Measurements from ENCODE around the gene CELF5. TPM values are rescaled to one million over a fixed set of nuclear protein-coding genes. Genes with fewer than 3 reads are reported as not detected.
"Not testable (repeated sequence)": the region's sequence is repeated elsewhere in the genome, so short reads cannot be mapped to it uniquely, and the experiment has no call there.

Gene CELF5
- total and polyA plus RNA-seq, 9 of the 15 experiments (the other 6 are each of a cell fraction or from before 2014, with no cell fraction given), result 0.01 to 0.56 (median 0.22) TPM

DNA sequence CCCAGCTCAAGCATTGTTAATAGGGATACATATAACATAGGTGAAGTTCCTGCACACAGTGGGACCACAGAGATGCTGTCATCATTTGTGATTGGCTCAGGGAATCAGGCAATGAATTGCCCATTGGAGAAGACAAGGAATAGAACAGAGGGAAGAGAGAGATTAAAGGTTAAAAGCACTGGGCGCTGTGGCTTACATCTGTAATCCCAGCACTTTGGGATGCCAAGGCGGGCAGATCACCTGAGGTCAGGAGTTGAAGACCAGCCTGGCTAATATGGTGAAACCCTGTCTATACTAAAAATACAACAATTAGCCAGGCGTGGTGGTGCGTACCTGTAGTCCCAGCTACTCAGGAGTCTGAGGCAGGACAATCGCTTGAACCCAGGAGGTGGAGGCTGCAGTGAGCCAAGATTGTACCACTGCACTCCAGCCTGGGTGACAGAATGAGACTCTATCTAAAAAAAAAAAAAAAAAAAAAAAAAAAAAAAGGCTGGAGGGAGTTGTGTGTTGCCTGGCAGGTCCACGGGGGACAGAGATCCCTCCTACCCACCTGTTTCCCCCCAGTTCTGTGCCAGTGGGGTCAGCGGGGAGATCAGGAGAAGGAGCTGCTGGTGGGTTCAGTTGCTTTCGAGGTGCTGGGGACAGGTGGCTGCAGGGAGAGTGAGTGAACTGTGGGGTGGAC, 110.4 kb downstream of the CELF5 start:
- not testable (repeated sequence) for FAIRE-seq

DNA sequence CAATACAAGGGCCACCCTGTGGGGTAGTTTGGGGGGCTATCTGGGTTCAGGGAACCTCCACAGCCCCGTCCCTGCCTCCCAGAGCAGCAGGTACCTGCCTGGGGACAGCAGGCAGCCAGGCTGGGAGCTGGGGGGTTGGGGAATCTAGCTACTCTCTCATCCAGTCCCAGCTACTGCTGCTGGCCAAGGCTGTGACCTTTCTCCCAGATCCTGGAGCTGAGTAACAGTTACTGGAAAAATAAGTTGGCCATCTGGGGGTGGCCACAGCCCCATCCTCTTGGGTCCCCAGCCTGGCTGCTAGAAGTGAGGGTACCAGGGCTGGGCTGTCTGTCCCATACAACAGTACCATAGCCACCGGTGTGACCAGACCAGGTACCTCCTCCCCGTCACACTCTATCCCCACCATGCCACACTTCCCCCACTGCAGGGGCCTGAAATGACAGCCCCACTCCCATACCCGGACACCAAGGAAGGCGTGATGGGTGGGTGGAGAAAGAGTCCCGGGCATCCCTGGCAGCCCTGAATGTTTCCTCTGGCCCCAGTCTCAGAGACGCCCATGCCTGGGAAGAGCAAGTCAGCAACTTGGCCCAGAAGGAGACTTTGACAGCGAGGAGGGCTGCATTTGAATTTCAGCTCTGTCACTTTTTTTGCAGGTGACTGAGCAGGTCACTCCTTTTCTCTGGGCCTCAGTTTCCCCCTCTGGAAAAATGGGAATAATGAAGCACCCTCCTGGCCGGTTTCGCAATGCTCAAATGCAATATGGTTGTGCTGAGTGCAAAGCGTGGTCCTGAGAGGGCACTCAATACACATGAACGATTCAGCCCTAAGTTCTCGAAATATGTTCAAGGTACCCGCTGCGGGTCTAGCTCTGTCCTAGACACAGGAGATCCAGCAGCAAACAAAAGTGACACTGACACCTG, 111.2 kb downstream of the CELF5 start:
- ATAC-seq (peak; percentile 25; the same call in 2 of the 3 replicates), FAIRE-seq (peak; percentile 73), DNase-seq (ENCODE audit: extremely low read depth in 1 of 4, low spot score in 3 of 4) (no peak)
- no peaks in the 10 kb centered on the region for H3K9me1 ChIP-seq (ENCODE audit: control insufficient read depth, insufficient read depth, low read length)
- intact Hi-C loops (cut with micrococcal nuclease) (no loop called here), in situ Hi-C loops (cut with MboI) (no loop called here)
- no peaks in the 10 kb centered on the region for H3K36me3 ChIP-seq (ENCODE audit: control insufficient read depth, insufficient read depth, low read length)
- H3K9ac ChIP-seq (ENCODE audit: insufficient read depth in 1 of 2, low read depth in 2 of 2, low read length in 2 of 2), result peak overlapping the region in 1 of 2 experiments; percentile 58; a peak in 2 of 4 replicates
- H2AFZ ChIP-seq (ENCODE audit: low read depth, low read length), result no peak overlapping the region
- no peak overlapping the region for H3K4me3 ChIP-seq
- 7% methylated on average over 15 of the region's 15 CpGs for WGBS (ENCODE audit: insufficient coverage, low coverage, missing lambda C conversion rate)
- H4K20me1 ChIP-seq (replicated peaks; ENCODE audit: control insufficient read depth, insufficient read depth, low read length), result peaks cover 4% of the 10 kb centered on the region; the same call in 1 of the 2 replicates
- BruUV-seq (replicated peaks), result no TSS peak
- peaks cover 0 to 13% of the 10 kb centered on the region in 2 experiments; a peak in 2 of 5 replicates for H3K4me1 ChIP-seq (replicated peaks in 1 of 2; ENCODE audit: control insufficient read depth in 2 of 2, insufficient read depth in 2 of 2, low read length in 2 of 2)
- no peaks in the 10 kb centered on the region for H3K9me3 ChIP-seq (replicated peaks; ENCODE audit: control insufficient read depth, insufficient read depth, low read depth, low read length)
- peaks cover 0 to 21% of the 10 kb centered on the region in 2 experiments; a peak in 3 of 5 replicates for H3K27me3 ChIP-seq (ENCODE audit: control insufficient read depth in 2 of 2, insufficient read depth in 2 of 2, low read length in 2 of 2)
- H3K79me2 ChIP-seq (ENCODE audit: control insufficient read depth, insufficient read depth, low read length), result no peaks in the 10 kb centered on the region
- ChIA-PET CTCF (ENCODE audit: low intra/inter-chr PET ratio) (no interaction called here), POLR2A (interaction anchor here (0.6 to 1.0 kb wide), 2 partner anchors 9 to 275 kb away, joined by 3 to 4 read pairs; no protein-coding TSS in a partner anchor)
- H3K4me2 ChIP-seq (ENCODE audit: insufficient read depth, low read length), result no peak overlapping the region
- H3K27ac ChIP-seq (ENCODE audit: extremely low read depth, low read depth, low read length), result no peak overlapping the region
- TF ChIP-seq, protein P1, sequence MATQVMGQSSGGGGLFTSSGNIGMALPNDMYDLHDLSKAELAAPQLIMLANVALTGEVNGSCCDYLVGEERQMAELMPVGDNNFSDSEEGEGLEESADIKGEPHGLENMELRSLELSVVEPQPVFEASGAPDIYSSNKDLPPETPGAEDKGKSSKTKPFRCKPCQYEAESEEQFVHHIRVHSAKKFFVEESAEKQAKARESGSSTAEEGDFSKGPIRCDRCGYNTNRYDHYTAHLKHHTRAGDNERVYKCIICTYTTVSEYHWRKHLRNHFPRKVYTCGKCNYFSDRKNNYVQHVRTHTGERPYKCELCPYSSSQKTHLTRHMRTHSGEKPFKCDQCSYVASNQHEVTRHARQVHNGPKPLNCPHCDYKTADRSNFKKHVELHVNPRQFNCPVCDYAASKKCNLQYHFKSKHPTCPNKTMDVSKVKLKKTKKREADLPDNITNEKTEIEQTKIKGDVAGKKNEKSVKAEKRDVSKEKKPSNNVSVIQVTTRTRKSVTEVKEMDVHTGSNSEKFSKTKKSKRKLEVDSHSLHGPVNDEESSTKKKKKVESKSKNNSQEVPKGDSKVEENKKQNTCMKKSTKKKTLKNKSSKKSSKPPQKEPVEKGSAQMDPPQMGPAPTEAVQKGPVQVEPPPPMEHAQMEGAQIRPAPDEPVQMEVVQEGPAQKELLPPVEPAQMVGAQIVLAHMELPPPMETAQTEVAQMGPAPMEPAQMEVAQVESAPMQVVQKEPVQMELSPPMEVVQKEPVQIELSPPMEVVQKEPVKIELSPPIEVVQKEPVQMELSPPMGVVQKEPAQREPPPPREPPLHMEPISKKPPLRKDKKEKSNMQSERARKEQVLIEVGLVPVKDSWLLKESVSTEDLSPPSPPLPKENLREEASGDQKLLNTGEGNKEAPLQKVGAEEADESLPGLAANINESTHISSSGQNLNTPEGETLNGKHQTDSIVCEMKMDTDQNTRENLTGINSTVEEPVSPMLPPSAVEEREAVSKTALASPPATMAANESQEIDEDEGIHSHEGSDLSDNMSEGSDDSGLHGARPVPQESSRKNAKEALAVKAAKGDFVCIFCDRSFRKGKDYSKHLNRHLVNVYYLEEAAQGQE (IDR thresholded peaks at IDR 0.05; ENCODE audit: borderline replicate concordance), result no peak
- TF ChIP-seq, protein P1 (CRISPR knock-in tag; IDR thresholded peaks at IDR 0.05; ENCODE audit: low read depth), result no peak

More for the DNA sequence above, 110.4 kb downstream of the CELF5 start:
- H3K4me3 ChIP-seq; H2AFZ ChIP-seq (ENCODE audit: low read depth, low read length); intact Hi-C loops (cut with micrococcal nuclease); H3K79me2 ChIP-seq (ENCODE audit: control insufficient read depth, insufficient read depth, low read length); H3K9me3 ChIP-seq (replicated peaks; ENCODE audit: control insufficient read depth, insufficient read depth, low read depth, low read length); H3K27ac ChIP-seq (ENCODE audit: extremely low read depth, low read depth, low read length); H3K4me2 ChIP-seq (ENCODE audit: insufficient read depth, low read length); BruUV-seq (replicated peaks); DNase-seq (ENCODE audit: extremely low read depth in 1 of 4, low spot score in 3 of 4); CTCF ChIA-PET (ENCODE audit: low intra/inter-chr PET ratio); H3K9me1 ChIP-seq (ENCODE audit: control insufficient read depth, insufficient read depth, low read length); ATAC-seq; H4K20me1 ChIP-seq (replicated peaks; ENCODE audit: control insufficient read depth, insufficient read depth, low read length); H3K36me3 ChIP-seq (ENCODE audit: control insufficient read depth, insufficient read depth, low read length); in situ Hi-C loops (cut with MboI): not testable (repeated sequence)
- H3K9ac ChIP-seq (ENCODE audit: insufficient read depth in 1 of 2, low read depth in 2 of 2, low read length in 2 of 2), result peak overlapping the region in 1 of 2 experiments; percentile 58; a peak in 1 of 4 replicates
- peaks cover 0 to 10% of the 10 kb centered on the region in 2 experiments; a peak in 2 of 5 replicates for H3K4me1 ChIP-seq (replicated peaks in 1 of 2; ENCODE audit: control insufficient read depth in 2 of 2, insufficient read depth in 2 of 2, low read length in 2 of 2)
- POLR2A ChIA-PET, result interaction anchor here (0.6 kb wide), 1 partner anchor 274 kb away, joined by 3 read pairs; no protein-coding TSS in a partner anchor
- H3K27me3 ChIP-seq (ENCODE audit: control insufficient read depth in 2 of 2, insufficient read depth in 2 of 2, low read length in 2 of 2), result peaks cover 4 to 25% of the 10 kb centered on the region in 2 experiments
- peak; percentile 77 for TF ChIP-seq ZKSCAN1 (IDR thresholded peaks at IDR 0.05; ENCODE audit: low read depth, low read length)
- 7% methylated on average over 8 of the region's 8 CpGs for WGBS (ENCODE audit: insufficient coverage, low coverage, missing lambda C conversion rate)

All from K562 (cell line).